ENCODE results near the gene LINGO1.

Gene LINGO1

DNA sequence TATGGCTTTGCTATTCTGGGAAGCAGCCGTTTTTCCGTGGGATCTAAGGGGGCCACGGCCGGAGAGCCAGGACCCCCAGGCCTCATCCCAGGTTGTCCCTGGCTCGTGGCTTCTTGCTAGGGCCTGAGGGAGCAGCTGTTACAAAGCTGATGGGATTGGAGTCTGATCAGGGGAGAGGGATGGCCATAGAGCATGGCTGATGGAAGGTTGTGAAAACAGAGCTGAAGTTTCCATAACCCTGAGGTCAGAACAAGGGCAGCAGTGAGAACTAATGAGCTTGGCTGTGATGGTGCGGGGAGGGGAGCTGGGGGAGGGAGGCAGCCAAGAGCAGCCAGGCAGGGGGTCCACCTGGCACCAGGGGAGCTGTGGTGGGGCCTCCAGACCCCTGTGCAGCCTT, 63.0 kb downstream of the LINGO1 start:
- DNase-seq (ENCODE audit: low spot score), result no peak

DNA sequence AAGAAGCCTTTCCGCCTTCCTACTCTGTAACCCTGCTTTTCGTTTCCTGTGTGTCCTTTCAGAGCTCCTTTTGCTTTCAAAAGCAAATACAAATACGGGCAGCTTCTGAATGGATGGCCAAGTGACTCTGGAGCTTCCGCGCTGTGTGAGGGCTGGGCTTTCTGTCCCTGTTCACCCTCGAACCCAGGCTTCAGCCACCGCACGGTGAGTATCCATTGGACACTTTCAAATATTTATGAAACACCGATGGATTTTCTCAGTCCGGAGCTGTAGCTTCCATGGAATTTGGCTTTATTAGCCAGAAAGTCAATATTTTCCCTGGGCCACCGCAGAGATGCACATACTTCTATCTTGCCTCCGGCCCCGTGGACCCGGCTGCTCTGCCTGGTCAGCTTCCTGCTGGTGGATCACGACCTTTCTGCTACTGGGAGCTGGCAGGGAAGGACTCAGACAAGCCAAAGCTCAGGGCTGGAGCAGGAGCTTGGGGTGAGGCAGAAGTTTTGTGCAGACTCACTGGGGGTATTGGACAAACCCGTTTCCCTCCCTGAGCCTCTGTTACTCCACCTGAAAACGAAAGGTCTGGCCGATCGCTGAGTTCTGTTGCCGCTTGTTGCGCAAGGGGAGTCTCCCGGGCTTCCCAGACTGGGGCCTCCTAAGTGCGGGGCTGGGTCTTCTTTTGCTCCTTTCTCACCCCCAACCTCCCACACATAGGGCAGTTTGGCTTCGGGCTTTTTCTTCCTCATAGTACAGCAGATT, 63.6 kb downstream of the LINGO1 start:
- no peak for DNase-seq (ENCODE audit: low spot score)

DNA sequence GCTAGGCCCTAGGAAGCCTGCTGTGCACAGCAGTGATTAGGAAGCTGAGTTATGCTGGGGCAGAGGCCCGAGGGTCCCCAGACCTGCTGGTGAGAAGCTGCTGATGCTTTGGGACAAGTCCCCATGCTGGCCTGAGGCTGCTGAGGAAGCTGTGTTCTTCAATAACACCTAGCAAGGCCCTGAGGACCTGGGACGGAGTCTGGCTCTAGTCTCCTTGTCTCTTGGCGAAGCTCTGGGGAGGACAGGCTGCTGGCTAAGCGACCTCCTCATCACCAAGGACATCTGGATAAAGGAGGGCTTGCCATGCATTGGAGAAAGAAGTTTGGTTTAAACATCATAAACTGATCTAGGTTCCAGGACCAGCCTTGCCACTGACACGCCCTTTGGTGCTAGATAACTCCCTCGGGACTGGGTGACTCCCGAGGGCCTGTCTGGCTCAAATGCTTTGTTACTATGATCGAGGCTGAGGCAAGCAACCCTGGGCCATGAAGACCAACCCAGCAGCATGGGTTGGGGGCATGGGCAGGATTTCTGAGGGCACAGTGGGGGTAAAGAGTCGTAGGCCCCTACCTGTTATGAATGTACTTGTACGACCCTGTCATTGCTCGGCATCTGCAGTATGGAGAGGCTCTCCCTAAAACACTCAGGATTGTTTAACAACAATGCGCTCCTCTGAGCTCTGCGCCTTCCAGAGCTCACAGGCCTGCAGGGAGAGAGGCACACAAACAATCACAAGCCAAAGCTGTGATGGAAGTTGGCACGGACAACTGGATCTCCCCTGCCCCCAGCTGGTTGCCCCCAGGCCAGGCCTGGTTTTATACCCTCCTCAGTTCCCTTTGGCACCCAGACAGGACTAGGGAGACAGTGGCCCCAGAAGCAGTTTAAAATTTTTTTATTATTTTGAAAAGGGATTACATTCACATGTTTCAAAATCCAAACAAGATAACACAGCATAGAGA, 64.4 kb downstream of the LINGO1 start:
- peak; percentile 55 for DNase-seq (ENCODE audit: low spot score)

DNA sequence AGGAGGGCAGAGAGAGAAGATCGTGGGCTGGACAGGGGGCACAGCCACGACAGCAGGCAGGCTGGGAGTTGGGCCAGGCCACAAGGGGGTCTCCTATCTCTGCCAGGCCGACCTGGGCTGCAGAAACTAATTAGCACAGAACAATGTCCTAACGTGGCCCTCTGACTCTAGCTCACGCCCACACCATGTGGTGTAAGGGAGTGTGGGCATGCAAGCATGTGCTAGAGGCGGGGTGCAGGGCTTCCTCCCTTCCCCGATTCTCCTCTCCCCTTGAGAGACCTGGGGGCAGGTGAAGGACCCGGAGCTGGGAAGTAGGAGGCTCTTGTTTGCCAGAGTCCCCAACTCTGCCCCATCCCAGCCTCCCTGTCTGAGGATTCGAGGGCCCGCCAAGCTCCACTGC, 65.5 kb downstream of the LINGO1 start:
- DNase-seq (ENCODE audit: low spot score), result no peak

DNA sequence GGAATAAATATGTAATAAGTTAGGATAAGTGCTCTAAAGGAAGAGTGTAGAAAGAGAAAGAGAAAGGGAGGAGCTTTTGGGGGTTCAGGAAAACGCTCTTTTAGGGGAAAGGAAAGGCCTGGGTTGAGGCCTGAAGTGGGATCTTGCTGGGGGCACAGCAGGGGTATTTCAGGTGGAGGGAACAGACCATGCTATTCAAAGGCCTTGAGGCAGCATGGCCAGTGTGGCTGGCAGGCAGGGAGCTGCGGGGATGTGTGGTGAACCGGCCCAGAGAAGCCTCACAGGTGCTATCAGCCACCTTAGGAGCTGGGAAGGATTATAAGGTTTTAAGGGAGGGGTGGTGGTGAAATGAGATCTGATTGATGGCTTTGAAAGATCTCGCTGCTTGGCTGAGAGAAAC, 66.6 kb downstream of the LINGO1 start:
- no peak for DNase-seq (ENCODE audit: low spot score)

DNA sequence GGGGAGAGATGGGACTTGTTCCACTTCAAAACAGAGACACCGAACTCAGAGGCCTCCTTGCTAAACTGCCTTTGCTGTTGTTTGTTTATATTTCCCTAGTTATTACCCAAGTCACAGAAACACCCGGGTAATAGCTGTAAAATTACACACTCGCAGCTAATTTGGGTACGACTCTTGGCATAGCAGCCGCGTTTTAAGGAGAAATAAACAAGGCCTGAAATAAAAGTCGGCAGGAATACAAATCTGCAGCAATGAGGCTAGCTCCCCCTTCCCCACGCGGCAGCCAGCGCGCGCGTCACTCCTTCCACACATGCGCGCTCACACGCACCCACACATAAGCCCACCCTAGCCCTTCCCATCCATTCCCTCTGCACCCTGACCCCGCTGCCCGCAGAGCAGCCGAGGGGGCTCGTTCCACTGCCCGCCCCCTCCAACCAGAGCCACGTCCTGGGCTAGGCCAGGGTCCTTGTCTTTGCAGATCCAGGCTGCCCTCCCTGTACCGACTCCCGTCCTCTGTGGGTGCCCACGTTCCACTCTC, 67.3 kb downstream of the LINGO1 start:
- DNase-seq (ENCODE audit: low spot score), result no peak

DNA sequence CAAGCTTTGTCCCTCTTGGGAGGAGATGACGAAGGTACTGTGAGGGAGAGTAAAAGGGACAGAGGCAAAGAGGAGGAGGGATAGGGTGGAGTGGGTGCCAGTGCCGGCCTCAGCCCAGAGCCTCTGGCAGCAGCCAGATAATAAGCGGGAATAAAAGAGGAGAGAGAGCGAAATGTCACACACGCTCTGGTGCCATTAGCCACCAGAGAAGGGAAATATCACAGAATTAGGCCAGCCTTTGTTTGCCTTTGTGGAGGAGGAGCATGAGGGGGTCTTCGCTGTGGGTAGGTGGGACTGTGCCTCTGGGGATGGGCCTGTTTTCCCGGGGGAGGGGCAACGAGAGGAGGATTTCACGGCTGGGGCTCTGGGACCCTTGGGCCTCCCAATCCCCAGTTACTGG, 67.8 kb downstream of the LINGO1 start:
- no peak for DNase-seq (ENCODE audit: low spot score)

DNA sequence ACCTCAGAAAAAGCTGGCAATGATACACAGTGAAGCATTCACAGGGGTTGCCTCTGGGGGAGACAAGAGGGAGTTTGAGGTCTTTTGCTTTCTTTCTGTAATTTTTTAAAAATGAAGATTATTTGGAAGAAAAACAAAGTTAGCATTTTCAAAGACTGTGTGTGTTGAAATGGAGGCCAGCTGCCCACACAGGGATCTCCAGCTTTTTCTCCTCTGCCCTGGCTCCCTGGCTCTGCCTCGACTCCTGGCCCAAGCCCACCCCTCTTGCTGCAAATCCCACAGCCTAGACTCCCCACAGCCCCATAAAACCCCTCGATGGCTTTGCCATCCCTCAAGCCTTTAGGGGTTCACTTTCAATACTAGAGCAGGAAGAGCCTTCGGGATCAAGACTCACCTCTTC, 68.4 kb downstream of the LINGO1 start:
- no peak for DNase-seq (ENCODE audit: low spot score)

DNA sequence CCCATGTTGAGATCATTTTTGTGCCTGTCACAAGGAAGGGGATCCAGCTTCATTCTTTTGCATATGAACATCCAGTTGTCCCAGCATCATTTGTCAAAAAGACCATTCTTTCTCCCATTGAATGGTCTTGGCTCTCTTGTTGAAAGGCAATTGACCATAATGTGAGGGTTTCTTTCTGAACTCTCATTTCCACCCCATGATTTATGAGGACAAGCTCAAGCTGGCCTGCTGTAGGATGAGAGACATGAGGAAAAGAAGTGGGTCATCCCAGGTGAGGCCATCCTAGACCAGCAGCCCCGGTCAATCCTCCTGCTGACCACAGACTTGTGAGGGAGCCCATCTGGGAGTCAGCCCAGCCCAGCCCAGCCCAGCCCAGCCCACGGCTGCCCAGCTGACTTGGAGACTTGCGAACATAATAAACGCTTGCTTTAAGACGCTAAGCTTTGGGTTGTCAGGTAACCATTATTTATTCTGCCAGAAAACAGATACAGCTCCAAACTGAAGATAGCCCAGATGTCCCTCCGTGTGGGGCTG, 69.0 kb downstream of the LINGO1 start:
- no peak for DNase-seq (ENCODE audit: low spot score)

Measured in Ammon's horn (tissue), 1 donor.